Muscle layer of duodenum (tissue), 2 donors: ENCODE data around the gene QSER1.
"Not testable (repeated sequence)": the region's sequence is repeated elsewhere in the genome, so short reads cannot be mapped to it uniquely, and the experiment has no call there.

ENCODE experiments used
- H3K27ac ChIP-seq: one replicate; pipeline ENCODE4 v1.7.0; 2013; ENCODE audit warnings: mild to moderate bottlenecking, low read length
- H3K27me3 ChIP-seq: one replicate; pipeline ENCODE4 v1.7.0; 2013; ENCODE audit warnings: low read depth, mild to moderate bottlenecking, control low read depth, low read length
- H3K36me3 ChIP-seq, 2 donors: one replicate each; pipeline ENCODE4 v1.7.0; 2013; ENCODE audit warnings: low read length in 2 of 2, control low read depth in 1 of 2, mild to moderate bottlenecking in 1 of 2; ENCODE audit not compliant: insufficient read depth in 2 of 2, control insufficient read depth in 1 of 2
- H3K4me1 ChIP-seq, 2 donors: one replicate each; pipeline ENCODE4 v1.7.0; 2013; ENCODE audit warnings: low read length in 2 of 2, mild to moderate bottlenecking in 2 of 2, control low read depth in 1 of 2, moderate library complexity in 1 of 2; ENCODE audit not compliant: insufficient read depth in 2 of 2, control insufficient read depth in 1 of 2
- H3K4me3 ChIP-seq, 2 donors: one replicate each; pipeline ENCODE4 v1.7.0; 2013; ENCODE audit warnings: low read length in 2 of 2, low read depth in 1 of 2, mild to moderate bottlenecking in 1 of 2
- H3K9me3 ChIP-seq, 2 donors: one replicate each; pipeline ENCODE4 v1.7.0; 2013; ENCODE audit warnings: low read length in 2 of 2, control low read depth in 1 of 2, mild to moderate bottlenecking in 1 of 2; ENCODE audit not compliant: control insufficient read depth in 1 of 2
- donor health status: healthy.

The QSER1 gene

GRCh38 chr11:32870676-32871075 lies 21.9 kb upstream of the QSER1 start:
- no peaks in the 10 kb centered on the region for H3K36me3 ChIP-seq
- H3K27me3 ChIP-seq: no peaks in the 10 kb centered on the region
- H3K9me3 ChIP-seq: peaks cover 0 to 2% of the 10 kb centered on the region in 2 donors

GRCh38 chr11:32874132-32874531 lies 18.5 kb upstream of the QSER1 start:
- Histone ChIP-seq H3K4me1 (no peaks in the 10 kb centered on the region), H3K36me3 (no peaks in the 10 kb centered on the region), H3K27ac (no peak overlapping the region), H3K27me3 (no peaks in the 10 kb centered on the region), H3K9me3 (peaks cover 0 to 2% of the 10 kb centered on the region in 2 donors), H3K4me3 (no peak overlapping the region)

More at GRCh38 chr11:32870676-32871075, 21.9 kb upstream of the QSER1 start:
- Histone ChIP-seq H3K4me1 (no peaks in the 10 kb centered on the region), H3K27ac (no peak overlapping the region), H3K4me3 (no peak overlapping the region)

GRCh38 chr11:32881286-32881685 lies 11.3 kb upstream of the QSER1 start:
- H3K9me3 ChIP-seq: no peaks in the 10 kb centered on the region
- no peaks in the 10 kb centered on the region for H3K27me3 ChIP-seq
- no peak overlapping the region for H3K4me3 ChIP-seq
- no peaks in the 10 kb centered on the region for H3K4me1 ChIP-seq
- H3K36me3 ChIP-seq: no peaks in the 10 kb centered on the region
- no peak overlapping the region for H3K27ac ChIP-seq

DNA sequence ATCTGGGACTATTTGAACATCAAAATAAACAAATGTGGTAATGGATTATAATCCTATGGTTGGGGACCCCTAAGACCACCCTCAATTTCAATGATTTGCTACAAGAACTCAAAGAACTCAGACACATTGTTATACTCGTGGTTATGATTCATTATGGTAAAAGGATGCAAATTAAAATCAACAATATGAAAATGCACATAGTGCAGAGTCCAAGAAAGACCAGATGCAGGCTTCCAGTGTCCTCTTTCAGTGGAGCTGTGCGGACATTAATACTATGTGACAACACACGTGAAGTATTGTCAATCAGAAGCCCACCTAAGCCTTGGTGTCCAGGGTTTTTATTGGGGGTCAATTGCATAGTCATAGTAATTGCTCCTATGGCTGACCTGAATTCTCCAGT lies 9.2 kb upstream of the QSER1 start:
- no peaks in the 10 kb centered on the region for H3K4me1 ChIP-seq
- no peaks in the 10 kb centered on the region for H3K9me3 ChIP-seq

DNA sequence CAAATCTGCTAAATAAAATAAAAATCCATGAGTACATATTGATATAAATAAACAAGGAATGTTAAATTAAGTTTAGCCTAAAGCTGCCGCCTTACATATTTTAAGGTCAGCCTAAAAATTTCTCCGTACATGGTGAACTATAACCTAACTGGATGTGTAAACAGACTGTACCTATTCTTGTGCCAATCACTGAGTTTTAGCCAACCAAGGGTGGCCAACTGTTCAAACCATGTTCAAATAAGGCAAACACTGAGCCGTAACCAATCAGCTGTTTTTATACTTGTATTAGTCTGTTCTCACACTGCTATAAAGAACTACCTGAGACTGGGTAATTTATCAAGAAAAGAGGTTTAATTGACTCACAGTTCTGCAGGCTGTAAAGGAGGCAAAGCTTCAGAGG lies 8.6 kb upstream of the QSER1 start:
- Histone ChIP-seq H3K27ac (no peak overlapping the region), H3K27me3 (no peaks in the 10 kb centered on the region), H3K36me3 (no peaks in the 10 kb centered on the region), H3K9me3 (no peaks in the 10 kb centered on the region), H3K4me3 (no peak overlapping the region), H3K4me1 (no peaks in the 10 kb centered on the region)

More for the DNA sequence above, 9.2 kb upstream of the QSER1 start:
- no peak overlapping the region for H3K27ac ChIP-seq
- H3K4me3 ChIP-seq: no peak overlapping the region
- H3K27me3 ChIP-seq: no peaks in the 10 kb centered on the region
- no peaks in the 10 kb centered on the region for H3K36me3 ChIP-seq

DNA sequence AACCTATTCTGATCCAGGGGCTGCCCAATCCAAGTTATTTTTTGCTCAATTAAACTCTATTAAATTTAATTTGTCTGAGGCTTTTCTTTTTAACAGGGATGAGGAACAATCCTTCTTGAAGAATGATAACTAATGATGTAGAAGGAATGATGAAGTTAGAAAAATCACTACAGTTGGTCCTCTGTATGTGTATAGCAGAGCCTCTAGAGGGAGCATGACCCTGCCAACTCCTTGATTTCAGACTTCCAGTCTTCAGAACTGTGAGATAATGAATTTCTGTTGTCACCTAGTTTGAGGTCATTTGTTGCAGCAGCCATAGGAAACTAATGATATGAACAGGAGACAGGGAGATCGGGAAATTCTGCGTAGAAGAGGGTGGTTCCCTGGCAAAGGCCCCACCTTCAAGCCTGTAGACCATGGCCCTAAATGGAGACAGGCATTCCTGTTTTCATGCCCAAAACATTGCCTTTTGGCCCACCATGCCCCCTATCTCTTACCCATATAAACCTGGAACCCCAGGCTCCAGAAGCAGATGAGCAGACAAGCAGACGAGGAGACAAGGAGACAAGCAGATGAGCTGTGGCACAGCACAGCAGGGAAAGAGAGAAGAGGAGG lies 7.7 kb upstream of the QSER1 start:
- Histone ChIP-seq H3K27ac (no peak overlapping the region), H3K36me3 (no peaks in the 10 kb centered on the region), H3K4me1 (no peaks in the 10 kb centered on the region), H3K9me3 (no peaks in the 10 kb centered on the region), H3K27me3 (no peaks in the 10 kb centered on the region), H3K4me3 (no peak overlapping the region)

DNA sequence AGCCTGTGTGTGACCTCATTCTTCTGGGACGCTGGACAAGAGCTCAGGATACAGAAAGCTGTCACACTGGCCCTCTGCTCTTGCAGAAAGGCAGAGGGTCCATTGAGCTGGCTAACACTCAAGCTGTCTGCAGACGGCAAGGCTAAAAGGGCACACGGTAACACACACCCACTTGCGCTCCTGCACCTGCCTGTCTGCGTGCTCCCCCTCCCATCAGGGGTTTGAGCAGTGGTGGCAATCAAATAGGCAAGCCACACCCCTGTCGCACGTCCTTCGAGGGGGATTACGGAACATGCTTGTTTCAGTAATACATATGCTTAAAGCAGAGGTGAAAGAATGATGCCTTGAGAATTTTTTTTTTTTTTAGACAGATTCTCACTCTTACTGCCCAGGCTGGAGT lies 7.1 kb upstream of the QSER1 start:
- no peak overlapping the region for H3K4me3 ChIP-seq
- H3K36me3 ChIP-seq: no peaks in the 10 kb centered on the region
- H3K27me3 ChIP-seq: no peaks in the 10 kb centered on the region
- no peak overlapping the region for H3K27ac ChIP-seq
- no peaks in the 10 kb centered on the region for H3K4me1 ChIP-seq
- no peaks in the 10 kb centered on the region for H3K9me3 ChIP-seq

DNA sequence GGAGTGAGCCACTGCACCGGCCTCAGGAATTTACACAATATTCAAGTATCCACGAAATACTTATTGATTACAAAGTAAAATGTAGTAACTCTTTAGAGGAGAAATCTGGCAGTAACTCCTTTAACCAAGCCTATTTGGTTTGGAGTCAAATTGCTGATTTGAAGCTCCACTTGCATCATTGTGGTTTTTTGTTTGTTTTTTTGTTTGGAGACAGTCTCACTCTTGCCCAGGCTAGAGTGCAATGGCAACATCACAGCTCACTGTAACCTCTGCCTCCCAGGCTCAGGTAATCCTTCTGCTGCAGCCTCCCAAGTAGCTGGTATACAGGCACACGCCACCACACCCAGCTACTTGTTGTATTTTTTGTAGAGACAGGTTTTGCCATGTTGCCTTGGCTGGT lies 6.4 kb upstream of the QSER1 start:
- peaks cover 0 to 2% of the 10 kb centered on the region in 2 donors for H3K4me1 ChIP-seq
- no peaks in the 10 kb centered on the region for H3K9me3 ChIP-seq

GRCh38 chr11:32887707-32888383 lies 4.8 kb upstream of the QSER1 start:
- H3K36me3 ChIP-seq, H3K27me3 ChIP-seq, H3K27ac ChIP-seq: not testable (repeated sequence)

More for the DNA sequence above, 6.4 kb upstream of the QSER1 start:
- Histone ChIP-seq H3K4me3 (no peak overlapping the region), H3K36me3 (no peaks in the 10 kb centered on the region), H3K27me3 (no peaks in the 10 kb centered on the region), H3K27ac (no peak overlapping the region)

GRCh38 chr11:32888384-32888710 lies 4.3 kb upstream of the QSER1 start:
- not testable (repeated sequence) for H3K36me3 ChIP-seq, H3K4me3 ChIP-seq, H3K4me1 ChIP-seq, H3K9me3 ChIP-seq, H3K27ac ChIP-seq, H3K27me3 ChIP-seq

More at GRCh38 chr11:32887707-32888383, 4.8 kb upstream of the QSER1 start:
- not testable (repeated sequence) for H3K4me3 ChIP-seq, H3K4me1 ChIP-seq, H3K9me3 ChIP-seq

DNA sequence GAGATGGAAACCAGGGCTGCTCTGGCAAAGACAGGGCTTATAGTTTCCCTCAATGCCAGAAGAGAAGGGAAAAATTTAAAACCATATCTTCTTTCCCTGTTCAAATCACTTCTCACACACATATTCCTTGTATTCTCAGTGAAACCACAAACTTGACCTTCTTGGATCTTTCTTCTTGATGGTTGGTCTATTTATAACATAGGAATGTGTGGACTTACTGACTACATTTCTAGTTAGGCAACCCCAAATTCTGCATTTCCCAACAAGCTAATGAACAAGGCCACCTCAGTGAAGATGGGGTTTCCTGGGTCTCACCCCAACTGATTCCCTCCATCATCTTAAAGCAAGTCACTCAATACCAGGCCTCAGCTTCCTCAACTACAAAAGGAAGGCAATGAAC lies 3.8 kb upstream of the QSER1 start:
- Histone ChIP-seq H3K9me3 (no peaks in the 10 kb centered on the region), H3K36me3 (no peaks in the 10 kb centered on the region), H3K4me1 (peaks cover 0 to 9% of the 10 kb centered on the region in 2 donors), H3K27me3 (no peaks in the 10 kb centered on the region), H3K27ac (no peak overlapping the region), H3K4me3 (no peak overlapping the region)
